Peyer's patch (tissue), 4 donors: ENCODE results near the gene PXMP2. TPM values are rescaled to one million over a fixed set of nuclear protein-coding genes. Genes with fewer than 3 reads are reported as not detected.

Source experiments
- DNase-seq, 3 donors: peaks; one replicate each; pipeline ENCODE4 v3.0.0-alpha.2; 2017 to 2019
- H3K27ac ChIP-seq, 4 donors: fragments of 200-600 bp; sonication (generic); one replicate each; pipeline ENCODE4 v1.5.1; 2016 to 2019
- H3K27me3 ChIP-seq, 2 donors: fragments of 200-600 bp; sonication (generic); one replicate each; pipeline ENCODE4 v1.5.1; 2019
- H3K36me3 ChIP-seq, 3 donors: fragments of 200-600 bp; sonication (generic); one replicate each; pipeline ENCODE4 v1.5.1; 2016 to 2019
- H3K4me1 ChIP-seq, 4 donors: fragments of 200-600 bp; sonication (generic); one replicate each; pipeline ENCODE4 v1.5.1; 2016 to 2019
- H3K4me3 ChIP-seq, 4 donors: fragments of 200-600 bp; sonication (generic); 1 replicate in 3 of 4; 2 replicates in 1 of 4; pipeline ENCODE4 v1.5.1; 2016 to 2019; ENCODE audit warnings: mild to moderate bottlenecking in 1 of 4
- H3K9me3 ChIP-seq, 4 donors: fragments of 200-600 bp; sonication (generic); one replicate each; pipeline ENCODE4 v1.5.1; 2016 to 2019; ENCODE audit warnings: mild to moderate bottlenecking in 1 of 4
- CTCF ChIP-seq, 6 experiments: fragments of 450-650 bp in 4 of 6; fragments of 200-600 bp in 2 of 6; sonication (generic) in 1 of 6; IDR thresholded peaks; one replicate each; pipeline ENCODE4 v1.5.1; 2017 to 2019; ENCODE audit warnings: antibody characterized with exemption in 6 of 6, mild to moderate bottlenecking in 3 of 6, moderate library complexity in 1 of 6
- POLR2A ChIP-seq, 2 donors: fragments of 450-650 bp; IDR thresholded peaks; one replicate each; pipeline ENCODE4 v1.5.1; 2017; ENCODE audit warnings: antibody characterized with exemption in 2 of 2, mild to moderate bottlenecking in 2 of 2, moderate library complexity in 2 of 2
- total RNA-seq, 4 donors: library from RNA; depleted of rRNA; stranded (reverse); fragments of >200 nt; gene quantifications; one replicate each; pipeline ENCODE4 v1.1.0, GENCODE V29; 2016

Gene PXMP2
- total RNA-seq, 4 donors from 2014 or later = 19.8 to 157 (median 109) TPM

GRCh38 chr12:132664206-132665148, 22.9 kb upstream of the PXMP2 start:
- H3K4me3 ChIP-seq = no peak overlapping the region
- no peaks in the 10 kb centered on the region for H3K4me1 ChIP-seq
- H3K36me3 ChIP-seq = peaks cover 0 to 96% (median 0%) of the 10 kb centered on the region in 3 donors
- no peaks in the 10 kb centered on the region for H3K27me3 ChIP-seq
- no peak for TF ChIP-seq POLR2A (IDR thresholded peaks at IDR 0.05)
- TF ChIP-seq CTCF (IDR thresholded peaks at IDR 0.05) = no peak
- H3K27ac ChIP-seq = no peak overlapping the region
- no peaks in the 10 kb centered on the region for H3K9me3 ChIP-seq
- peak in 1 of 3 donors; percentile 32 for DNase-seq

GRCh38 chr12:132665149-132665491, 22.3 kb upstream of the PXMP2 start:
- H3K36me3 ChIP-seq = peaks cover 0 to 96% (median 0%) of the 10 kb centered on the region in 3 donors
- no peaks in the 10 kb centered on the region for H3K9me3 ChIP-seq
- no peak for TF ChIP-seq CTCF (IDR thresholded peaks at IDR 0.05)
- no peak for TF ChIP-seq POLR2A (IDR thresholded peaks at IDR 0.05)
- H3K27ac ChIP-seq = no peak overlapping the region
- no peaks in the 10 kb centered on the region for H3K27me3 ChIP-seq
- DNase-seq = no peak
- no peaks in the 10 kb centered on the region for H3K4me1 ChIP-seq
- H3K4me3 ChIP-seq = no peak overlapping the region

GRCh38 chr12:132665794-132666193, 21.6 kb upstream of the PXMP2 start:
- no peak overlapping the region for H3K4me3 ChIP-seq
- H3K27ac ChIP-seq = no peak overlapping the region
- H3K27me3 ChIP-seq = no peaks in the 10 kb centered on the region
- H3K4me1 ChIP-seq = no peaks in the 10 kb centered on the region
- peaks cover 0 to 96% (median 0%) of the 10 kb centered on the region in 3 donors for H3K36me3 ChIP-seq
- H3K9me3 ChIP-seq = no peaks in the 10 kb centered on the region
- no peak for DNase-seq
- TF ChIP-seq CTCF (IDR thresholded peaks at IDR 0.05) (no peak), POLR2A (IDR thresholded peaks at IDR 0.05) (no peak)

- Histone ChIP-seq H3K9me3 (no peaks in the 10 kb centered on the region), H3K36me3 (peaks cover 0 to 89% (median 0%) of the 10 kb centered on the region in 3 donors), H3K27ac (no peak overlapping the region), H3K4me3 (no peak overlapping the region), H3K27me3 (no peaks in the 10 kb centered on the region), H3K4me1 (no peaks in the 10 kb centered on the region)
- no peak for TF ChIP-seq POLR2A (IDR thresholded peaks at IDR 0.05)
- TF ChIP-seq CTCF (IDR thresholded peaks at IDR 0.05) = no peak
- peak in 1 of 3 donors; percentile 39 for DNase-seq
These were observed 18.9 kb upstream of the PXMP2 start for GRCh38 chr12:132668191-132669088.

- no peak for TF ChIP-seq POLR2A (IDR thresholded peaks at IDR 0.05)
- TF ChIP-seq CTCF (IDR thresholded peaks at IDR 0.05) = no peak
- DNase-seq = peak in 1 of 3 donors; percentile 24
- Histone ChIP-seq H3K9me3 (no peaks in the 10 kb centered on the region), H3K4me3 (no peak overlapping the region), H3K27ac (no peak overlapping the region), H3K4me1 (no peaks in the 10 kb centered on the region), H3K27me3 (no peaks in the 10 kb centered on the region), H3K36me3 (peaks cover 0 to 89% (median 0%) of the 10 kb centered on the region in 3 donors)
These were observed 18.1 kb upstream of the PXMP2 start for GRCh38 chr12:132669166-132669879.
